Esophagus squamous epithelium (tissue), 4 donors: Measurements from ENCODE around the gene ABR.

ENCODE experiments used
- POLR2A ChIP-seq, 4 donors: fragments of 450-650 bp; IDR thresholded peaks; one replicate each; pipeline ENCODE4 v1.6.1; 2017; ENCODE audit warnings: antibody characterized with exemption in 4 of 4, mild to moderate bottlenecking in 4 of 4, moderate library complexity in 3 of 4
- TF ChIP-seq, protein P1 (sequence below), 6 experiments: fragments of 450-650 bp in 4 of 6; fragments of 200-600 bp in 2 of 6; sonication (generic) in 2 of 6; IDR thresholded peaks; one replicate each; pipeline ENCODE4 v1.5.1; 2016 to 2019; ENCODE audit warnings: antibody characterized with exemption in 6 of 6, mild to moderate bottlenecking in 4 of 6, moderate library complexity in 4 of 6

GRCh38 chr17:1010586-1010985 lies 169.2 kb downstream of the ABR start:
- TF ChIP-seq, protein P1, sequence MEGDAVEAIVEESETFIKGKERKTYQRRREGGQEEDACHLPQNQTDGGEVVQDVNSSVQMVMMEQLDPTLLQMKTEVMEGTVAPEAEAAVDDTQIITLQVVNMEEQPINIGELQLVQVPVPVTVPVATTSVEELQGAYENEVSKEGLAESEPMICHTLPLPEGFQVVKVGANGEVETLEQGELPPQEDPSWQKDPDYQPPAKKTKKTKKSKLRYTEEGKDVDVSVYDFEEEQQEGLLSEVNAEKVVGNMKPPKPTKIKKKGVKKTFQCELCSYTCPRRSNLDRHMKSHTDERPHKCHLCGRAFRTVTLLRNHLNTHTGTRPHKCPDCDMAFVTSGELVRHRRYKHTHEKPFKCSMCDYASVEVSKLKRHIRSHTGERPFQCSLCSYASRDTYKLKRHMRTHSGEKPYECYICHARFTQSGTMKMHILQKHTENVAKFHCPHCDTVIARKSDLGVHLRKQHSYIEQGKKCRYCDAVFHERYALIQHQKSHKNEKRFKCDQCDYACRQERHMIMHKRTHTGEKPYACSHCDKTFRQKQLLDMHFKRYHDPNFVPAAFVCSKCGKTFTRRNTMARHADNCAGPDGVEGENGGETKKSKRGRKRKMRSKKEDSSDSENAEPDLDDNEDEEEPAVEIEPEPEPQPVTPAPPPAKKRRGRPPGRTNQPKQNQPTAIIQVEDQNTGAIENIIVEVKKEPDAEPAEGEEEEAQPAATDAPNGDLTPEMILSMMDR (IDR thresholded peaks at IDR 0.05) = no peak
- TF ChIP-seq POLR2A (IDR thresholded peaks at IDR 0.05) = no peak
